Anterior cingulate cortex (tissue), 58 donors: Measurements from ENCODE around the gene PDRG1.

Experiments
- DNase-seq, 58 donors: peaks; one replicate each; lab custom pipeline; 2025; lab: John Stamatoyannopoulos, UW

The PDRG1 gene

DNA sequence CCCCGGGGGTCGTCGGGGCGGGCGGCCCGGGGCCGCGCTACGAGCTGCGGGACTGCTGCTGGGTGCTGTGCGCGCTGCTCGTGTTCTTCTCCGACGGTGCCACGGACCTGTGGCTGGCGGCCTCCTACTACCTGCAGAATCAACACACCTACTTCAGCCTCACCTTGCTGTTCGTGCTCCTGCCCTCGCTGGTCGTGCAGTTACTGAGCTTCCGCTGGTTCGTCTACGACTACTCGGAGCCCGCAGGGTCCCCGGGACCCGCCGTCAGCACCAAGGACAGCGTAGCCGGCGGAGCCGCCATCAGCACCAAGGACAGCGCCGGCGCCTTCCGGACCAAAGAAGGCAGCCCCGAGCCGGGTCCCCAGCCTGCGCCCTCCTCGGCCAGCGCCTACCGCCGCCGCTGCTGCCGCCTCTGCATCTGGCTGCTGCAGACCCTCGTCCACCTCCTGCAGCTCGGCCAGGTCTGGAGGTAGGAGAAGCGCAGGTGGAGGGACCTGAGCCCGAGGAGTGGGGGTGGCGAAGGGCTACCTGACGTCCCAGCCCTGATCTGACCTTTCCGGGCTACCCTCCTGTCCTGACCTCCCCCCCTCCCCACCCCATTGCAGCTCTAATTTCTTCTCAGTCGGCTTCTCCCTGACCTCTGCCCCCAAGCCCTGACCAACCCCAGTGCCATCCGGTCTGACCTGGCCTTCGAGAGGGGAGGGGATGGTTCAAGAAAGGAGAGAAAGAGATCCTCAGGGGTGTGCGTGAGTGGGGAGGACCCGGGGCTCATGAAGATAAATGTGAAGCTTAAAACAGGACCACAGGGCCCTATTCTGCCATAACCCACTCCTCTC lies 16.7 kb upstream of the PDRG1 start:
- peak in 45 of 58 donors; percentile 8 to 71 (median 32) for DNase-seq

DNA sequence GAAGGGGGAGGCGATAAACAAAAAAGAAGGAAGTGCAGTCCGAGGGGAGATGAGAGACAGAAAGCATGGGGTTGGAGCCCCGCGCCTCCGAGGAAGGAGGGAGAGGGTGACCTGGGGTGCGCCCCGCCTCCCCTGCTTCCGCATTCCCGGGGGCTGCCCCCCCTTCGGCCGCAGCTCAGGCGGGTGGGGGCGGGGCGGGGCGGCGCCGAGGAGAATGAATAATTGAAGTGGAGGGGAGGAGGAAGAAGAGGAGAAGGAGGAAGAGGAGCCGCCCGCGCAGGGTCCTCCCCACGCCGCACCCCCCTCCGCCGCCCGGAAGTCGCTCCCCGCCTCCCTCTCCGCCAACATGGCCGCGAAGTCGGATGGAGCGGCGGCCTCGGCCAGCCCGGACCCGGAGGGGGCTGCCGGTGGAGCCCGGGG lies 16.0 kb upstream of the PDRG1 start, which contains the start of gene XKR7:
Gene XKR7, plus strand, starts transcription at position 322 of the 420 bp plus-strand sequence. Its CDS starts 25 bp downstream, at position 347.
- DNase-seq = peak in 21 of 58 donors; percentile 4 to 48 (median 29)

DNA sequence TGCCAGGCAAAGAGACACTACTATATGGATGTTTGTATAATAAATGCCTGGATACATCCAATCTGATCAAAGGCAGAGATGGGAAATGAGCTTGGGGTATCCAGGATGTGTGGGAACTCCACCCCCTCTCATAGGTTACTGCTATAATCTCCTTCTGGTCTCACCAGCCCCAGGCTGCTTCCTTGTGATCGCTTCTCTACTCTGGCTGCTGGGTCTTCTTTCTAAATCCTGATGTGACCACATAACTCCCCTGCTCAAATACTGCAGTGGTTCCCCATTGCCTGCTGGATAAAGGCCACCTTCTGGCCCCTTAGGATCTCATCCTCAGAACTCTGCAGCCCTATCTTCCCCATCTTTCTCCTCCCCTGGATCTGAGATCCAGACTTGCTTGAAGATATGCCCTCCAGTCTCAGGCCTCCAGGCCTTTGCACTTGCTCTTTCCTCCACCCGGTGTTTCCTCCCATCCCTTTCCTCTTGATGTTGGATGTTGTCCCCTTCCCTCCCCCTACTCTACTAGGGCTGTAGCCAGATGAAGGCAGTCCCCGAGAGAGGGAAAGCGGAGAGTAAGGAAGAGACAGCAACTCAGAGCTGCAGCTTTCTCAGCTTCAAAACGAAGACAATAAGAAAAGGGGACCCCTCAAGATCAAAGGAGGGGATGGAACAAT lies 15.3 kb upstream of the PDRG1 start:
- no peak for DNase-seq

DNA sequence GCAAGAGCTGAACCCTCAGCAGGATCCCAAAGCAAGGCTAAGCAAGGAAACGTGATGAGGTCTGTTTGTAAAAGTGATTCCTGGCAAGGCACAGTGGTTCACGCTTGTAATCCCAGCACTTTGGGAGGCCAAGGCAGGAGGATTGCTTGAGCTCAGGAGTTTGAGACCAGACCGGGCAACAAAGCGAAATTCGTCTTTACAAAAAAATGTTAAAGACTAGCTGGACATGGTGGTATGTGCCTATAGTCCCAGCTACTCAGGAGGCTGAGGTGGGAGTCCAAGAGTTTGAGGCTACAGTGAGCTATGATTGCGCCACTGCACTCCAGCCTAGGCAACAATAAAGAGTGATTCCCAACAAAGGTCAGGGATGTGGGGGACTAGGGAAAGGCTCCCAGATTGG lies 12.0 kb upstream of the PDRG1 start:
- DNase-seq = no peak

DNA sequence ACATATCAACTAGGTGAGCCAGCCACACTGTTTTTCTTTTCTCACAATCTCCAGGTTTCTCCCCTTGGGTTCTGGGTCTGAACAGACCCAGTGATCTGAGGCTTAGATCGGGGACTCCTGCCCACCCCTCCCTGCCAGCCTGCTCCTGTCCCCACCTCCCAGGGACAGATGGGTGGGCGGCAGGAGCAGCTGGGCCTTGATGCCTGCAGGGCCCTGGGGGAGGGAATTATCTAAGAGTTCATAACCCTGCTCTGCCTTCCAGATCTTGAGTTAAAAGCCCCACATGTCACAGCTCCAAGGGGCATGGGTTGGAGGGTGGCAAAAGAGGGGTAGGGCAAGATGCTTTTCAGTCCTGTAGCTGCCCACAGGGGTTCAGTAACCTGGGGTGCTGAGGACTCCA lies 10.9 kb upstream of the PDRG1 start:
- no peak for DNase-seq

GRCh38 chr20:31956556-31957526 lies 5.0 kb upstream of the PDRG1 start:
- DNase-seq = no peak

DNA sequence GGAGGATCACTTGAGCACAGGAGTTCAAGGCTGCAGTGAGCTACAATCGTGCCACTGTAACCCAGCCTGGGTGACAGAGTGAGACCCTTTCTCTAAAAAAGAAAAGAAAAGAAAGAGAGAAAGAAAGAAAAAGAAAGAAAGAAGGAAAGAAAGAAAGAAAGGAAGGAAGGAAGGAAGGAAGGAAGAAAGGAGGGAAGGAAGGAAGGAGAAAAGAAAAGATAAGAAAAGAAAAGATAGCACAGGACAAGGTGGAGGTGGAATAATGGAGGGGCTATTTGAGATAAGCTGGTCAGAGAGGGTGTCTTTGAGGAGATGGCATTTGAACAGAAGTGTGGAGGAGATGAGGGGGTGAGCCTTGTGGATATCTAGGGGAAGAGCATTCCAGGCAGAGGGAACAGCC lies 2.7 kb upstream of the PDRG1 start:
- DNase-seq = no peak

DNA sequence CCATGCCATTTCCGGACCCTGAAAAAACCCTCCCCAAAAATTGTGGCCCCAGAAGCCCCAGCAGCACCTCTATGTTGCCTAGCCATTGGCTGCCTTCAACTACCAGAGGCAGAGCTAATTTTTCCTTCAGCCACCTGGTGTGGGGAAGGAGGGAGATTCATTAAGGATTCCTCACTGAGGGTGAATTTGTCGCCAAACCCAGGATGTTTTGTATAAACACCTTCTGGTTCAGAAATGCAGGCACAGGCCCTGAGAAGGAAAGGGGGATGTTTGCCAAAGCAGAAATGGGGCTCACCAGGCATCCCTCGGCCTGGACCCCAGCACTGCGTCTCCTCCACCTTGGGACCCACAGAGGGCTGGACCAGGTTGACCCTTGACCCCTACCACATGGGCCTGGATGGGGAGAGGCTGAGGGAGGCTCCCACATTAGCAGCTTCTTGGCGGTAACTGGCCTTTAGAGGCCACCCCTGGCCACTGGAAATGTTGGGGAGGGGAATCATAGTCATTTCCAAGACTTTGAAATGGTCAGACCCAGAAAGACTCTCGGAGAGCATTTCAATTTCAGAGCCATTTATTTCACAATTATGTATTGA lies 1.8 kb upstream of the PDRG1 start:
- DNase-seq = no peak

GRCh38 chr20:31951203-31951529 lies 680 bp downstream of the PDRG1 start:
- DNase-seq = no peak

DNA sequence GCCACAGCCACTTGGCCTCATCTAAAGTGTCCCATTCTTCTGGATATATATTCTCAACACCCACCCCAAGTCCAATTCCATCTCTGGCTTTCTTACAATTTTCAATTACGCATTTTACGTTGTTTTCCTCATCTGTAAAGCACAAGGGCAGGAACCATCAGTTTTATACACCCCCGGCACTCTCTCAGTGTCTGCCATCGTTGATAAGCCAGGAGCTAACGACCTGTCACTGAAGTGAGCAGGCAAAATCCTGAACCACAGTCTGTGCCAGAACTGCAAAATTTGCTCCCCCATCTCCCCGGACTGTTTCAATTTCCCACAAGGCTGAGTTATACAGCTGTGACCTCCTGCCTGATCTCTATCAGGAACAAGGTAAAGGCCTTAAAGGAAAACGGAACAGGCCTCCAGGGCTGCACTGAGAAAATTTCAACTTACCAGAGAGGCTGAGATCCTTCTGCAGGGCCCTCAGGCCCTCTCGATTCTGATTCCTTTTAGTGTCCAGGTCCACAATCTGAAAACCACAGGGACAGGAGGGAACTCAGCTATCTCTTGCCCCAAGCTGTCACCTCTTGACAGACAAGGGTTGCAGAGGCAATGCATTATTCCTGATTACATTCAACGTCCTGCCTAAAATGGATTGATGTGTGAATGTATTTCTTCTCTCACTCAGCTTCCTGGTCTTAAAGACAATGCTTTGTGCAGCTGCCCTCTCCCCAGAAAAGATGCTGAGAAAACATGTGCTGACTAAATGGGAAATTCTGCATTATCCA lies 1.8 kb downstream of the PDRG1 start:
- no peak for DNase-seq

DNA sequence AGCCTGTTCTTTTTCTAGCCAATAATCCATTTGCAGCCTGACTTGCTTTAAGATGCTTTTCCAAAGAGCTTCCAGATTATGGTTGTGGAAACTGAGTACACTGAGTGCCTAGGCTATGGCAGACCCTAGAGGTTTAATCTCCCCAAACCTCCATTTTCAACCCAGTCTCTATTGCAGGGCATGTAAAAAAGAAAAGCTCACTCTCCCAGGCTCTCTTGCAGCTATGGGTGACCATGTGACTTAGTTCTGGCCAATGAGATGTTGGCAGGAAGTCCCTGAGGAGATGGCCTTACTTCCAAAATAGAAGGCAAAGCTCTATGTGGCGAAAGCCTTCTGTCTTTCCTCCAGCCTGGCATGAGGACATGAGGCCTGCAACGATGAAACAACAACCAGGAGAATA lies 3.8 kb downstream of the PDRG1 start:
- DNase-seq = no peak

DNA sequence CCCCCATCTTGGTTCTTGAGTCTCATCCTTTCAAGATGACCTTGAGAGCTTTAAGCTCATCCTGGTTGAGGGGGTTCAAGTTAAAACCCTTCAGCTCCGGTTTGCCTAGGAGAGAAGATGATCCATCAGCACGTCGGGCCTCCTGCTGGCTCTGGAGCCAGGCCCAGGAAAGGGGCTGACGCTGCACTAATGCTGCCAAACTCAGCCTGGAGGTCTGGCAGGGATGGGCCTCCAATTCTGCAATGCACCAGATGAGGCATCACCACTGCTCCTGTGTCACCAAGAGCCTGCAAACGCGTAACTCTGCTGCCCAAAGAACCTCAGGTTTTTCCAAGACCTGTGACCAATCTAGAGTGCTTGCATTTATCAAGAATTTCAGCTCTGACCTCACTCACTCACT lies 6.1 kb downstream of the PDRG1 start:
- peak in 31 of 58 donors; percentile 1 to 50 (median 7) for DNase-seq

DNA sequence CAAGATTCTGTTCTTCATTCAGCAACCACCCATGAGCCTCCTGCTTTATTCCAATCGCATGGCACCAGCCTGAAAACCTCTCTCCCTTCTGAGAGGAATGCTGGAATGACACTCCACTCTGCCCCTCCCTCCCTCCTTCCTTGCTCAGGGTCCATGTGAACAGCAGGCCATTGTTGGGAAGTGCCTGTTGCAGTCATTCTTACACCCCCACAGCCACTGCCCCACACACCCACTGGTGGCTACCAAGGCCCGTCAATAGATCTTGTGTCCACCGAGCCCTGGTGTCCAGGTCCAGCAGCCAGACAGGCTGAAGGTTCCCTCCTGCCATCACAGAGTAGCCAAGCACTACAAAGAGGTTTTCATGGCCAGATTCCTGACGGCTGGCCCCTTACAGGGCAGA lies 6.5 kb downstream of the PDRG1 start:
- DNase-seq = no peak

GRCh38 chr20:31943052-31943471 lies 8.8 kb downstream of the PDRG1 start:
- DNase-seq = peak in 29 of 58 donors; percentile 2 to 60 (median 18)

GRCh38 chr20:31939661-31940060 lies 12.2 kb downstream of the PDRG1 start:
- no peak for DNase-seq

DNA sequence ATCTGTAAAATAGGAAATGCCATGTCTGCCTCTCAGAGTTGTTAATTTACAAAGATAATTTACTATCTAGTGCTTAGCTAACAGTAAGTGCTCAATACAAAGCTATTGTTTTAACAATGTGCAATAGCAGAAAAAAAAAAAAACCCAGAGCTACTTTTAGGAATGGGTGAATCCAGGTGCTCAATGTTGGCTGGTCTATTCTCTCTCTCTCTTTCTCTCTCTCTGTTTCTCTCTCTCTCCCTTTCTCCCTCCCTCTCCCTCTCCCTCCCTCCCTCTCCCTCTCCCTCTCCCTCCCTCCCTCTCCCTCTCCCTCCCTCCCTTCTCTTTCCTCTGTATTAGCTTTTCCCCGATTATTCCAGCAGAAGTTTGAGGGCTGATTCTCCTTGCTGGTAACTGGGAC lies 14.0 kb downstream of the PDRG1 start:
- DNase-seq = no peak

DNA sequence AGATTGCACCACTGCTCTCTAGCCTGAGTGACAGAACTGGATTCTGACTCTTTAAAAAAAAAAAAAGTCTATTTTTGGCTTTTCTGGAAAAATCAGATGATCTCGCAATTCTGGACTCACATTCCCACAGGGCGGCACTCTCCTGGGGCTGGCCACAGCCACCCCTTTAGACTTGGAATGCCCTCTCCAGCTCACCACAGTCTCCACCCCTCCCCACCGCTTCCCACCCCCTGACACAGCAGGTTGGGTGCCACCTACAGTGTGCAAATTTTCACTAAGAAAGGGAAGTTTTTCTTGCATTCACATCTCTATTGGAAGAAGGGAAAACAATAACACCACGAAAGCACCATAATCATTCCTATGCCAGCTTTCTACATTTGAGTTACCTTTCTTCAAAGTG lies 15.4 kb downstream of the PDRG1 start:
- DNase-seq = no peak

DNA sequence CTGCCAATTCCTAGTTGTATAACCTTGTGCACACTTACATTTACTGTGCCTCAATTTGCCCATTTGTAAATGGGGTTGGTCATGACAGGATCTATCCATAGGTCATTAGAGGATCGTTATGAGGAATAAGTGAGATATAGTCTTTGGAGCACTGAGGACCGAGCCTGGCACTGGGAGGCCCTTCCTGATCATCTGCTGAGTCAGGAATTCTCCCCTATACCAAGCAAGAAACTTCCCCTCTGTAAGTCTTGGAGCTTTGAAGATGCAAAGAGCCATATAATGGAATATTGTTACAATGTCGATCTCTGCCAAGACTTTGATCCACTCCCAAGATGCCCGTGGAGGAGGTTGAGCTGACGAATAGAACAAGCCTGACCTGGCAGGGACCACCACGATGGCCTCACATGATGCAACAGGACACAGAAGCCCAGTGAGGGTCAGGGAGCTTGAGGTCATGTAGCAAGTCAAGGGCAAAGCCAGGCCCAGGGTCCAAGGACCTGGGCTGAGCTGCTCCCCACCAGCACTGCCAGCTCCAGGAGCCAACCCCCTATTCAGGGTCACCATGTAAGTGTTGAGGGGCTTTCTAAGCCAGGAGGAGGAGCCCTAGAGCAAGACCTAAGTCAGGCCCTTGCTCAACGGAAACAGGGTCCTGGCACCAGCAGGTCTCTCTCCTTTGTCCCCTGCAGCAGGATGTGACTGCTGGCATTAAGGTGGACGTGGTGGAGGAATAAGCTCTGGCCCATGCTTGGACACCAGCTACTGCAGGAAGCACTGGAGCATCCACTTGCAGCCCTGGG lies 16.7 kb downstream of the PDRG1 start:
- DNase-seq = no peak

GRCh38 chr20:31934491-31934890 lies 17.4 kb downstream of the PDRG1 start:
- DNase-seq = no peak
